Activated naive CD8-positive, alpha-beta T cell treated with anti-CD3 and anti-CD28 coated beads, Interleukin-2, amount 50 U/mL, for 24 hours (primary cell): Measurements from ENCODE around the gene PIH1D1.

Source experiments
- ATAC-seq: fragments of 150-1000 bp; cut with Tn5 transposase; one replicate; pipeline ENCODE4 v1.10.0; 2021
- DNase-seq: peaks from one replicate; pipeline ENCODE4 v3.0.0; 2021
- H3K27ac Mint-ChIP-seq: one replicate; pipeline ENCODE4 v1.8.0; 2021; ENCODE audit warnings: mild to moderate bottlenecking, mixed read lengths
- H3K27me3 Mint-ChIP-seq: one replicate; pipeline ENCODE4 v1.8.0; 2021; ENCODE audit warnings: mixed read lengths
- H3K36me3 Mint-ChIP-seq: one replicate; pipeline ENCODE4 v1.8.0; 2021; ENCODE audit warnings: low read depth, mixed read lengths
- H3K4me1 Mint-ChIP-seq: one replicate; pipeline ENCODE4 v1.8.0; 2021; ENCODE audit warnings: mixed read lengths
- H3K4me3 Mint-ChIP-seq: one replicate; pipeline ENCODE4 v1.8.0; 2021; ENCODE audit warnings: mild to moderate bottlenecking, moderate library complexity, mixed read lengths
- H3K9me3 Mint-ChIP-seq: one replicate; pipeline ENCODE4 v1.8.0; 2021; ENCODE audit warnings: mixed read lengths

PIH1D1 gene

DNA sequence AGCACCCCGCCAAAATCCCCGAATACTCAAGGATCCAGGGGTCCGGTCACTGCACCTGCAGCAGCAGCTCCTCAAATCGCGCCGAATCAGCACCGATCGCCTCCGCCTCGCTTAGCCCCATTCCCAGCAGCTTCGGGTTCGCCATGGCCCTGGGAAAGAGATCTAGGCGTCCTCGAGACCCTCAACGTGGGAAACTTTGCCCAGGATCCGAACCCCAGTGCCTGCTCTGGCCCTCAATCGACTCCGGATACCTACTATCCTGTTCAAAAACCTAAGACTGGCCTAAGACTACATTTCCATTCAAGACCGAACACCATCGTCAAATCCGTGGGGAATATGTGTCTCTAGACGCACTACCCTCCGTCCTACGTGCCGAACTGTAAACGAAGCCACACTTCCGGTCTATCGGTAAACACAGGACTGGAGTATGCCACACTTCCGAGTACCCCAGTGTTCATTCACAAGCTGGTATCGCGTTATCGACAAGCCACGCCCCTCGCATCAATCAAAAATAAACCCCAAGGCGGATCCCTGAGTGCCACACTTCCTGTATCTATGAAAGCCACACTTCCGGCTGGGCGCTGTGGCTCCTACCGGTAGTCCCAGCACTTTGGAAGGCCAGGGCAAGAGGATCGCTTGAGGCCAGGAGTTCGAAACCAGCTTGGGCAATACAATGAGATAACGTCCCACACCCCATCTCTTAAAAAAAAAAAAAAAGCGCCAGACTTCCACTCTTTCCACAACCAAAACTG lies at the start of gene PIH1D1:
Gene PIH1D1 (minus strand): TSS at position 385 of the 752 bp plus-strand sequence. CDS start 240 bp downstream, at position 145.
- H3K4me3 Mint-ChIP-seq, result peak within 1 kb of the TSS; percentile 97
- peaks cover 32% of the 10 kb centered on the region for H3K36me3 Mint-ChIP-seq
- ATAC-seq (peak; percentile 75), DNase-seq (peak; percentile 93)
- H3K27me3 Mint-ChIP-seq, result no peaks in the 10 kb centered on the region
- peak within 1 kb of the TSS; percentile 95 for H3K27ac Mint-ChIP-seq
- H3K9me3 Mint-ChIP-seq, result no peaks in the 10 kb centered on the region
- peaks cover 53% of the 10 kb centered on the region for H3K4me1 Mint-ChIP-seq

- peaks cover 56% of the 10 kb centered on the region for H3K4me1 Mint-ChIP-seq
- H3K27me3 Mint-ChIP-seq, result no peaks in the 10 kb centered on the region
- peak overlapping the region; percentile 97 for H3K4me3 Mint-ChIP-seq
- H3K36me3 Mint-ChIP-seq, result peaks cover 41% of the 10 kb centered on the region
- peak; percentile 45 for DNase-seq
- no peaks in the 10 kb centered on the region for H3K9me3 Mint-ChIP-seq
- peak overlapping the region; percentile 98 for H3K27ac Mint-ChIP-seq
- ATAC-seq, result no peak
Measured at GRCh38 chr19:49499030-49499670, 47.5 kb upstream of the PIH1D1 start.

GRCh38 chr19:49498475-49498874 lies 46.9 kb upstream of the PIH1D1 start:
- Mint-ChIP-seq H3K27ac (peak overlapping the region; percentile 98), H3K4me3 (peak overlapping the region; percentile 97), H3K9me3 (no peaks in the 10 kb centered on the region), H3K36me3 (peaks cover 42% of the 10 kb centered on the region), H3K27me3 (no peaks in the 10 kb centered on the region), H3K4me1 (peaks cover 57% of the 10 kb centered on the region)
- DNase-seq, result peak; percentile 21
- ATAC-seq, result no peak

GRCh38 chr19:49497789-49498103 lies 46.1 kb upstream of the PIH1D1 start:
- ATAC-seq (no peak), DNase-seq (peak; percentile 18)
- Mint-ChIP-seq H3K36me3 (peaks cover 46% of the 10 kb centered on the region), H3K27me3 (no peaks in the 10 kb centered on the region), H3K27ac (peak overlapping the region; percentile 98), H3K4me1 (peaks cover 64% of the 10 kb centered on the region), H3K4me3 (peak overlapping the region; percentile 97), H3K9me3 (no peaks in the 10 kb centered on the region)

GRCh38 chr19:49497047-49497788 lies 45.6 kb upstream of the PIH1D1 start:
- no peaks in the 10 kb centered on the region for H3K27me3 Mint-ChIP-seq
- peak overlapping the region; percentile 97 for H3K4me3 Mint-ChIP-seq
- H3K36me3 Mint-ChIP-seq, result peaks cover 51% of the 10 kb centered on the region
- H3K9me3 Mint-ChIP-seq, result no peaks in the 10 kb centered on the region
- H3K27ac Mint-ChIP-seq, result peak overlapping the region; percentile 98
- no peak for ATAC-seq
- peak; percentile 75 for DNase-seq
- H3K4me1 Mint-ChIP-seq, result peaks cover 64% of the 10 kb centered on the region

GRCh38 chr19:49496574-49497008 lies 45.0 kb upstream of the PIH1D1 start:
- Mint-ChIP-seq H3K9me3 (no peaks in the 10 kb centered on the region), H3K4me1 (peaks cover 60% of the 10 kb centered on the region), H3K4me3 (peak overlapping the region; percentile 97), H3K27ac (peak overlapping the region; percentile 98), H3K36me3 (peaks cover 58% of the 10 kb centered on the region), H3K27me3 (no peaks in the 10 kb centered on the region)
- no peak for DNase-seq
- no peak for ATAC-seq

- ATAC-seq (peak; percentile 7), DNase-seq (peak; percentile 48)
- Mint-ChIP-seq H3K4me3 (peak overlapping the region; percentile 64), H3K27me3 (peaks cover 3% of the 10 kb centered on the region), H3K4me1 (peaks cover 57% of the 10 kb centered on the region), H3K27ac (peak overlapping the region; percentile 85), H3K36me3 (peaks cover 71% of the 10 kb centered on the region), H3K9me3 (no peaks in the 10 kb centered on the region)
Measured at GRCh38 chr19:49492573-49493405, 41.2 kb upstream of the PIH1D1 start.

DNA sequence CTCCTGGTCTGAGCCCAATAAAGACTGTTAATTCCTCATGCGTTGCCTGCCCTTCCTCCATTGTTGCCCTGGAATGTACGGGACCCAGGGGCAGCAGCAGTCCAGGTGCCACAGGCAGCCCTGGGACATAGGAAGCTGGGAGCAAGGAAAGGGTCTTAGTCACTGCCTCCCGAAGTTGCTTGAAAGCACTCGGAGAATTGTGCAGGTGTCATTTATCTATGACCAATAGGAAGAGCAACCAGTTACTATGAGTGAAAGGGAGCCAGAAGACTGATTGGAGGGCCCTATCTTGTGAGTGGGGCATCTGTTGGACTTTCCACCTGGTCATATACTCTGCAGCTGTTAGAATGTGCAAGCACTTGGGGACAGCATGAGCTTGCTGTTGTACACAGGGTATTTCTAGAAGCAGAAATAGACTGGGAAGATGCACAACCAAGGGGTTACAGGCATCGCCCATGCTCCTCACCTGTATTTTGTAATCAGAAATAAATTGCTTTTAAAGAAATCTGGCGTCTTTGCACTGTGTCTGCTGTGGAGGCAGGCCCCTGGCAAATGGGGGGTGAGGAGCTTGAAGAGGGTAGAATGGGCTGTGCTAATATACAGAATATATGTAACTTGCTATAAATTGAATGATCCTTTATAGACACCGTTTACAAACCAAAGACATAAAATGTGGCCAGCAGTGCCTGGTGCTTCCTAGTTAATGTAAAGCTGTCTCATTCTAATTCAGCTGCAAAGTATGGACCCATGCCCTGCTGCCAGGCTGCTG lies 40.4 kb upstream of the PIH1D1 start:
- Mint-ChIP-seq H3K4me3 (peak overlapping the region; percentile 64), H3K4me1 (peaks cover 60% of the 10 kb centered on the region)
- DNase-seq, result peak; percentile 18

DNA sequence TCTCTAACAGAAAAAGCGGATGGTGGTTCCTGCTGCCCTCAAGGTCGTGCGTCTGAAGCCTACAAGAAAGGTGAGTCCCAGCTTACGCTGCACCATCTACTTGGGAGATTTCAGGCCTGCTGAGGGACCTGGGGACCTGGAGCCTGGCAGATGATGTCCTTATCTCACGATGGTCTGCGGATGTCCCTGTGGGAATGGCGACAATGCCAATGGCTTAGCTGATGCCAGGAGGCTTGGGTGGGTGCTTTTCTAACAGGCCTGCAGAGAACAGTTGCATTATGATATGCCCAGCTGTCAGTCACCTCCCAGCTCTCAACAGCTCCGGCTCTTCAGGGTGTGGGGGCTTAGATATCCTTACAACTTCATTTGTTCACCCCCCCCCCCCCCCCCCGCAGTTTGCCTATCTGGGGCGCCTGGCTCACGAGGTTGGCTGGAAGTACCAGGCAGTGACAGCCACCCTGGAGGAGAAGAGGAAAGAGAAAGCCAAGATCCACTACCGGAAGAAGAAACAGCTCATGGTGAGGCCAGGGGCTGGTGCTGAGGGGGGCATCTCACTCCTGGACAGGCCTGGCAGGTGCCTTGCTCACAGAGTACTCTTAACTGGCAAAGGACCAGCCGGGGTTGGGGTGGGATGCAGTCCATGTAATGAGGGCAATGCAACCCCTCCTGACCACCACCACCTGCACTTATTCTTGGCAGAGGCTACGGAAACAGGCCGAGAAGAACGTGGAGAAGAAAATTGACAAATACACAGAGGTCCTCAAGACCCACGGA lies 39.6 kb upstream of the PIH1D1 start:
- ATAC-seq, result no peak
- Mint-ChIP-seq H3K4me1 (peaks cover 59% of the 10 kb centered on the region), H3K4me3 (peak overlapping the region; percentile 99), H3K36me3 (peaks cover 64% of the 10 kb centered on the region), H3K27ac (peak overlapping the region; percentile 100), H3K9me3 (no peaks in the 10 kb centered on the region), H3K27me3 (peaks cover 10% of the 10 kb centered on the region)
- DNase-seq, result peak; percentile 15

More for the DNA sequence above, 40.4 kb upstream of the PIH1D1 start:
- Mint-ChIP-seq H3K27ac (peak overlapping the region; percentile 85), H3K9me3 (no peaks in the 10 kb centered on the region), H3K36me3 (peaks cover 69% of the 10 kb centered on the region), H3K27me3 (peaks cover 10% of the 10 kb centered on the region)
- no peak for ATAC-seq

- ATAC-seq (no peak), DNase-seq (peak; percentile 20)
- Mint-ChIP-seq H3K36me3 (peaks cover 68% of the 10 kb centered on the region), H3K27ac (peak overlapping the region; percentile 100), H3K4me1 (peaks cover 58% of the 10 kb centered on the region), H3K27me3 (peaks cover 10% of the 10 kb centered on the region), H3K4me3 (peak overlapping the region; percentile 99), H3K9me3 (no peaks in the 10 kb centered on the region)
Measured at GRCh38 chr19:49490287-49491029, 38.8 kb upstream of the PIH1D1 start.

DNA sequence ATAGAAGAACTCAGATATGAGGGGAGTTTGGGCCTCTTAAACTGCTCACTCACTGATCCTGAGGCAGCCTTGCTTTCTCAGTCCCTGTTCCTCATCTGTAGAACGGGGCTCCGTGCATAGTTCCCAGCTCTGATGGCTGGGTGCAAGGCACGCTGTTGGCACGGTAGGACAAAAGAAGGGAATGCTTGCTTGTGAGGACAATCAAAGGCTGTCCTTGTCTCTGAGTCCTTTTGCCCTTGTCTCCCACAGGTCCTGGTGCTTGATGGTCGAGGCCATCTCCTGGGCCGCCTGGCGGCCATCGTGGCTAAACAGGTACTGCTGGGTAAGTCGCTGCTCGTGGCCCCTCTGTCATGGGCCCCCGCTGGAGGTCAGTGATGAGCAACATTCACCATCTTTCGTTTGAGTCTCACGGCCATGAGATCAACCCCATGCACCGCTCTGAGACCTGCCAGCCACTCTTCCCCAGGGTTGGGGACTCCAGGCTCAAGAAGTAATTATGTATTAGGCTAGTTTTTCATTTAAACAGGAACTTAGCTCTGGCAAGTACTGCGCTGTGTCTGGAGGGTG lies 38.1 kb upstream of the PIH1D1 start:
- Mint-ChIP-seq H3K36me3 (peaks cover 68% of the 10 kb centered on the region), H3K9me3 (no peaks in the 10 kb centered on the region), H3K27me3 (peaks cover 10% of the 10 kb centered on the region), H3K4me1 (peaks cover 53% of the 10 kb centered on the region), H3K4me3 (peak overlapping the region; percentile 99), H3K27ac (peak overlapping the region; percentile 100)
- no peak for ATAC-seq
- peak; percentile 38 for DNase-seq

DNA sequence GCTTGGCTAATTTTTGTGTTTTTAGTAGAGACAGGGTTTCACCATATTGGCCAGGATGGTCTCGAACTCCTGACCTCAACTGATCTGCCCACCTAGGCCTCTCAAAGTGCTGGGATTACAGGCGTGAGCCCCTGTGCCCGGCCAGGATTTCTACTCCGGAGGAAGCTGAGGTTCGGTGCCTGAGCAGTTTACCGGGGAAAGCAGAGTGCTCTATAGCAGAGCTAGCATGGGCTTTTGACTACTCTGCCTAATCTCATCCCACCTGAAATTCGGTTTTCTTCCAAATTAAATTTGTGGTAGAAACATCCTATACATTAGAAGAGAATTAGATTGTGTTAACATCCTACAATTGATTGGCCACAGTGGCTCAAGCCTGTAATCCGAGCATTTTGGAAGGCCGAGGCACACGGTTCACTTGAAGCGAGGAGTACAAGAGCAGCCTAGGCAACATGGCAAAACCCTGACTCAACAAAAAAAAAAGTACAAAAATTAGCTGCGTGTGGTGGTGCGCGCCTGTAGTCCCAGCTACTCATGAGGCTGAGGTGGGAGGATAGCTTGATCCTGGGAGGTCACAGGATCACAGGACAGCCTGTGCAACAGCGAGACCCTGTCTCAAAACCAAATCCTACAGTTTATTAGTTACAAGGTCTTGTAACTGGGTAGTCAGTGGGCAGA lies 37.4 kb upstream of the PIH1D1 start:
- H3K36me3 Mint-ChIP-seq, result peaks cover 68% of the 10 kb centered on the region
- H3K27ac Mint-ChIP-seq, result peak overlapping the region; percentile 100
- DNase-seq, result no peak
- peak overlapping the region; percentile 99 for H3K4me3 Mint-ChIP-seq
- no peak for ATAC-seq
- peaks cover 53% of the 10 kb centered on the region for H3K4me1 Mint-ChIP-seq
- no peaks in the 10 kb centered on the region for H3K9me3 Mint-ChIP-seq
- H3K27me3 Mint-ChIP-seq, result peaks cover 10% of the 10 kb centered on the region
